Measurements from ENCODE around the gene SDF2.
A peak's percentile ranks its signal among the peaks of the same experiment; 100 is the strongest.

The SDF2 gene

GRCh38 chr17:28661635-28662526 is at the start of gene SDF2, which contains the start of gene SUPT6H:
SDF2 (minus strand) TSS chr17:28661906; CDS start chr17:28661876, 30 bp downstream.
SUPT6H (plus strand) TSS chr17:28662205; CDS start chr17:28673402, 11,197 bp downstream.
- H3K4me3 ChIP-seq (ENCODE audit: low read depth, low read length): peak within 1 kb of the TSS; percentile 94
- no peak for TF ChIP-seq CTCF (conservative IDR thresholded peaks at IDR 0.05; ENCODE audit: low read depth, low read length)
- DNase-seq (ENCODE audit: low read depth): peak; percentile 84

GRCh38 chr17:28710861-28711722 is 49.4 kb upstream of the SDF2 start:
- H3K4me3 ChIP-seq (ENCODE audit: low read depth, low read length): peak overlapping the region; percentile 61
- peak; percentile 90 for DNase-seq (ENCODE audit: low read depth)
- TF ChIP-seq CTCF (conservative IDR thresholded peaks at IDR 0.05; ENCODE audit: low read depth, low read length): no peak

DNA sequence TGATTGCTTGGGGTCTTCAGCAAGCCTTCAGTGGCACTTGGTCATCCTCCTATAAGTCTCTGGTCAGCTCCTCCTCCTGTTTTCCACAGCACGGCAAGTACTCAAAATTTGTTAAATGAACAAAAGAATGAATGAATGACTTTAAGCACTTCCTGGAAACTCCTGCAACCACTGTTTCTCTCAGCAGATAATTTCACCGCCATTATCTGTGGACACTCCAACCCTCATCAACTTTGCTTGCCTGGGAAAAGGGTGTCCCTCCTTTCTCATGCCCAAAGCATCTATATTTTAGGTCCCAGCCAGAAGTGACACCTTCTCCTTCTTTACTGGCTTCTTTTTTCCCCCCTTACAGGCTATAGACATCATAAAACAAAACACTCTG is 45.6 kb upstream of the SDF2 start:
- no peak for TF ChIP-seq CTCF (conservative IDR thresholded peaks at IDR 0.05; ENCODE audit: low read depth, low read length)
- DNase-seq (ENCODE audit: low read depth): no peak
- no peak overlapping the region for H3K4me3 ChIP-seq (ENCODE audit: low read depth, low read length)

- no peak overlapping the region for H3K4me3 ChIP-seq (ENCODE audit: low read depth, low read length)
- no peak for TF ChIP-seq CTCF (conservative IDR thresholded peaks at IDR 0.05; ENCODE audit: low read depth, low read length)
- DNase-seq (ENCODE audit: low read depth): no peak
Observed at GRCh38 chr17:28706471-28707338, 45.0 kb upstream of the SDF2 start.

- no peak overlapping the region for H3K4me3 ChIP-seq (ENCODE audit: low read depth, low read length)
- no peak for TF ChIP-seq CTCF (conservative IDR thresholded peaks at IDR 0.05; ENCODE audit: low read depth, low read length)
- no peak for DNase-seq (ENCODE audit: low read depth)
Observed at GRCh38 chr17:28705728-28706334, 44.1 kb upstream of the SDF2 start.

DNA sequence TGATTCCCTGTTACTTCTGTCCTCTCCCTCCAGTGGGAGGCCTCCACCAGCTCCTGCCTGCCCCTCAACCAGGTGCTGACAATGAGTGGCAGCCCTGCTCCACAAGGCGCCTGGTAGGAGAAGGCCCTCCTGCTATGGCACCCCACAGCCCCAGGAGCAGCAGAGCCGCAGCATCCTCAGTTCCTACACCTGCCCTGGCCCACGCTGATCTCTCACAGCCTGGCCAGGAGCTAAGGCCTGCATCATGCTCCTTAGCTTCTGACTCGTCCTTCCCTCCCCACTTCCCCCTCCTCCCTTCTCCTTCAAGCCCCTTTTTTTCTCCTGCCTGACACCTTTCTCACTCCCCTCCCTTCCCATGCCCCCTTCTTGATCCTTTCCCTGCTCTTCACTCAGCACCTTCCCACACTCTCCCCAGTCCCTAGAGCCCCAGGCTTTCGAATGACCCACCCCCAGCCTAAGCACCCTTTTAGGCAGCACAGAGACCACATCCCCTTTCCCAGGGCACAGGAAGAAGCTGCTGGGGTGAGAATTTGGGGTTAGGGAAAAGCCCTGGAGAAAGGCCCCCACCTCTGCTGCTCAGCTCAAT is 43.5 kb upstream of the SDF2 start:
- no peak for TF ChIP-seq CTCF (conservative IDR thresholded peaks at IDR 0.05; ENCODE audit: low read depth, low read length)
- DNase-seq (ENCODE audit: low read depth): no peak
- H3K4me3 ChIP-seq (ENCODE audit: low read depth, low read length): no peak overlapping the region

Data from choroid plexus epithelial cell (primary cell).